ENCODE results near the gene STK17B.

The STK17B gene

GRCh38 chr2:196183528-196184231 is 12.3 kb upstream of the STK17B start:
- no peak for DNase-seq

- no peak for DNase-seq
Observed at GRCh38 chr2:196183172-196183473, 11.7 kb upstream of the STK17B start.

GRCh38 chr2:196182439-196183171 is 11.2 kb upstream of the STK17B start:
- no peak for DNase-seq

GRCh38 chr2:196181484-196181883 is 10.1 kb upstream of the STK17B start:
- DNase-seq, result no peak

GRCh38 chr2:196177124-196177523 is 5.7 kb upstream of the STK17B start:
- no peak for DNase-seq

GRCh38 chr2:196176142-196176738 is 4.9 kb upstream of the STK17B start:
- DNase-seq, result peak; percentile 54

- no peak for DNase-seq
Observed at GRCh38 chr2:196174404-196174803, 3.0 kb upstream of the STK17B start.

GRCh38 chr2:196173505-196173904 is 2.1 kb upstream of the STK17B start:
- DNase-seq, result no peak

- DNase-seq, result no peak
Observed at GRCh38 chr2:196172951-196173350, 1.6 kb upstream of the STK17B start.

- no peak for DNase-seq
Observed at GRCh38 chr2:196171946-196172345, 568 bp upstream of the STK17B start.

GRCh38 chr2:196170606-196171247 is 651 bp downstream of the STK17B start:
- no peak for DNase-seq

GRCh38 chr2:196170213-196170605 is 1.2 kb downstream of the STK17B start:
- no peak for DNase-seq

GRCh38 chr2:196169516-196169915 is 1.9 kb downstream of the STK17B start:
- DNase-seq, result no peak

- DNase-seq, result no peak
Observed at GRCh38 chr2:196168181-196168580, 3.2 kb downstream of the STK17B start.

- no peak for DNase-seq
Observed at GRCh38 chr2:196167666-196168065, 3.7 kb downstream of the STK17B start.

GRCh38 chr2:196166876-196167275 is 4.5 kb downstream of the STK17B start:
- DNase-seq, result no peak

- no peak for DNase-seq
Observed at GRCh38 chr2:196165016-196165415, 6.4 kb downstream of the STK17B start.

GRCh38 chr2:196163285-196163684 is 8.1 kb downstream of the STK17B start:
- no peak for DNase-seq

- DNase-seq, result no peak
Observed at GRCh38 chr2:196162586-196163175, 8.7 kb downstream of the STK17B start.

GRCh38 chr2:196160946-196161345 is 10.4 kb downstream of the STK17B start:
- no peak for DNase-seq

GRCh38 chr2:196160101-196160500 is 11.3 kb downstream of the STK17B start:
- DNase-seq, result no peak

- DNase-seq, result no peak
Observed at GRCh38 chr2:196159221-196159892, 12.0 kb downstream of the STK17B start.

- DNase-seq, result no peak
Observed at GRCh38 chr2:196155575-196155974, 15.8 kb downstream of the STK17B start.

Measured in stimulated activated CD4-positive, alpha-beta T cell treated with anti-CD3 and anti-CD28 coated beads, Interleukin-12 subunit alpha, Interleukin-12 subunit beta, amount 100 ng/mL, for 4 hours (primary cell).